ENCODE measurements around the gene SCN3B. TPM values are rescaled to one million over a fixed set of nuclear protein-coding genes. Genes with fewer than 3 reads are reported as not detected.

The SCN3B gene
- total and polyA plus RNA-seq, 4 donors, result 0.05 to 0.17 (median 0.05) TPM; not detected in 1

DNA sequence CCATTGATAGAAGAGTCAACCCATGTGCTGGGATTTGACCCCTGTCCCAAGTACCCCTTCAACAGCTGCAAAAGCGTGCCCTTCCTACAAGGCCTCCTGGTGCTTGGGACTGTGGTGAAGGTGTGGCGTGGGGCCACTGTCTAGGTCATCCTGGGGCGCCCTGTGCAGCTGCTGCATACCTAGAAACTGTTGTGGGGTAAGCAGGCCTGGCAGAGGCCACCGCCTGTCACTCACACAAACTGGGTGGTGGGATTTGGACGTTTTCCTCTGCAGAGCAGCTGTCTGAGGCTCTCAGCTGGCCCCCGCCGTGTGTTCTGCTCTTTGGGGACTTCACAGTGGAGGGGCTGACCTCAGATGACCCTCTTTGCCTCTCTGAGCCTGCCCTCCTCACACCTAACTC, 69.7 kb downstream of the SCN3B start:
- DNase-seq (ENCODE audit: low spot score), result no peak
- TF ChIP-seq FOXA1 (IDR thresholded peaks at IDR 0.05) (no peak), CTCF (IDR thresholded peaks at IDR 0.05; ENCODE audit: low read depth, low read length, missing input control) (no peak), HNF4G (IDR thresholded peaks at IDR 0.05) (no peak), NR2F2 (IDR thresholded peaks at IDR 0.05) (no peak), RXRA (IDR thresholded peaks at IDR 0.05) (no peak), EGR1 (IDR thresholded peaks at IDR 0.05; ENCODE audit: low read depth in 2 of 2) (no peak), YY1 (IDR thresholded peaks at IDR 0.05) (no peak), RAD21 (IDR thresholded peaks at IDR 0.05) (no peak), TAF1 (conservative IDR thresholded peaks at IDR 0.05) (no peak), HNF4A (conservative IDR thresholded peaks at IDR 0.05) (no peak)
- TF ChIP-seq, protein P1, sequence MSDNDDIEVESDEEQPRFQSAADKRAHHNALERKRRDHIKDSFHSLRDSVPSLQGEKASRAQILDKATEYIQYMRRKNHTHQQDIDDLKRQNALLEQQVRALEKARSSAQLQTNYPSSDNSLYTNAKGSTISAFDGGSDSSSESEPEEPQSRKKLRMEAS (IDR thresholded peaks at IDR 0.05), result no peak
- TF ChIP-seq, protein P2, sequence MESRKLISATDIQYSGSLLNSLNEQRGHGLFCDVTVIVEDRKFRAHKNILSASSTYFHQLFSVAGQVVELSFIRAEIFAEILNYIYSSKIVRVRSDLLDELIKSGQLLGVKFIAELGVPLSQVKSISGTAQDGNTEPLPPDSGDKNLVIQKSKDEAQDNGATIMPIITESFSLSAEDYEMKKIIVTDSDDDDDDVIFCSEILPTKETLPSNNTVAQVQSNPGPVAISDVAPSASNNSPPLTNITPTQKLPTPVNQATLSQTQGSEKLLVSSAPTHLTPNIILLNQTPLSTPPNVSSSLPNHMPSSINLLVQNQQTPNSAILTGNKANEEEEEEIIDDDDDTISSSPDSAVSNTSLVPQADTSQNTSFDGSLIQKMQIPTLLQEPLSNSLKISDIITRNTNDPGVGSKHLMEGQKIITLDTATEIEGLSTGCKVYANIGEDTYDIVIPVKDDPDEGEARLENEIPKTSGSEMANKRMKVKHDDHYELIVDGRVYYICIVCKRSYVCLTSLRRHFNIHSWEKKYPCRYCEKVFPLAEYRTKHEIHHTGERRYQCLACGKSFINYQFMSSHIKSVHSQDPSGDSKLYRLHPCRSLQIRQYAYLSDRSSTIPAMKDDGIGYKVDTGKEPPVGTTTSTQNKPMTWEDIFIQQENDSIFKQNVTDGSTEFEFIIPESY (IDR thresholded peaks at IDR 0.05), result no peak
- Histone ChIP-seq H3K4me3 (ENCODE audit: low read depth in 1 of 3, low read length in 3 of 3) (no peak overlapping the region), H3K9me3 (ENCODE audit: control insufficient read depth in 4 of 4, low read length in 3 of 4) (no peaks in the 10 kb centered on the region), H3K4me1 (ENCODE audit: control insufficient read depth in 4 of 4, insufficient read depth in 4 of 4, low read length in 3 of 4) (peaks cover 0 to 8% (median 2%) of the 10 kb centered on the region in 4 donors), H3K27me3 (ENCODE audit: control insufficient read depth in 4 of 4, insufficient read depth in 4 of 4, low read length in 3 of 4) (no peaks in the 10 kb centered on the region), H3K36me3 (ENCODE audit: control insufficient read depth in 4 of 4, insufficient read depth in 3 of 4, low read depth in 1 of 4, low read length in 3 of 4) (no peaks in the 10 kb centered on the region), H3K9ac (ENCODE audit: low read depth in 1 of 2, low read length in 2 of 2) (no peak overlapping the region), H3K27ac (ENCODE audit: low read depth in 1 of 2, low read length in 2 of 2) (no peak overlapping the region)
- 90% methylated on average over 7 of the region's 7 CpGs for WGBS

DNA sequence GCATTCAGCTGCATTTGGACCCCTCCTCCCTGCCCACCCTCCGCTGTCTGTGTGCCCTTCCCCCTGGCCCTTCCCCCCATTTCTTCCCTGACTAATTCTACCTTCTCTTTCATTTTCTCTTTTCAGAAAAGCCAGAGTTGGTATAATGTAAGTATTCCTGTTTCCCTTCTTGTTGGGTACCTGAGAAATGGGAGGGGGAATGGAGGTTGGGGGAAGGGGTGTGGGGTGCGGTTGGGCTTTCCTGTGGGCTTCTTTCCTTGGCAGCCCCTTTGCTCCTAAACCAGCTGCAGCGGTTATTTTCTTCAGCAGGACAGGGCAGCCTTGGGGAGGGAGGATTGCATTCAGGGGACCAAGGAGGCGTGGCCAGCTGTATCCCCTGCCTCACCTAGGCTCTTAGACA, 70.2 kb downstream of the SCN3B start:
- H3K36me3 ChIP-seq (ENCODE audit: control insufficient read depth in 4 of 4, insufficient read depth in 3 of 4, low read depth in 1 of 4, low read length in 3 of 4), result no peaks in the 10 kb centered on the region
- H3K27me3 ChIP-seq (ENCODE audit: control insufficient read depth in 4 of 4, insufficient read depth in 4 of 4, low read length in 3 of 4), result no peaks in the 10 kb centered on the region
- no peak for DNase-seq (ENCODE audit: low spot score)
- no peak overlapping the region for H3K27ac ChIP-seq (ENCODE audit: low read depth in 1 of 2, low read length in 2 of 2)
- H3K4me1 ChIP-seq (ENCODE audit: control insufficient read depth in 4 of 4, insufficient read depth in 4 of 4, low read length in 3 of 4), result peaks cover 0 to 8% (median 2%) of the 10 kb centered on the region in 4 donors
- 87% methylated on average over 4 of the region's 4 CpGs for WGBS
- H3K9me3 ChIP-seq (ENCODE audit: control insufficient read depth in 4 of 4, low read length in 3 of 4), result no peaks in the 10 kb centered on the region
- H3K4me3 ChIP-seq (ENCODE audit: low read depth in 1 of 3, low read length in 3 of 3), result no peak overlapping the region
- TF ChIP-seq HNF4A (conservative IDR thresholded peaks at IDR 0.05) (no peak), FOXA2 (IDR thresholded peaks at IDR 0.05) (no peak), CTCF (IDR thresholded peaks at IDR 0.05; ENCODE audit: low read depth, low read length, missing input control) (no peak)
- TF ChIP-seq, protein P2 (IDR thresholded peaks at IDR 0.05), result no peak
- H3K9ac ChIP-seq (ENCODE audit: low read depth in 1 of 2, low read length in 2 of 2), result no peak overlapping the region

Measured in liver (tissue), 9 donors.